ENCODE data around the gene PAN3. TPM values are rescaled to one million over a fixed set of nuclear protein-coding genes. Genes with fewer than 3 reads are reported as not detected.
A peak's percentile ranks its signal among the peaks of the same experiment; 100 is the strongest.
"Not testable (repeated sequence)": the region's sequence is repeated elsewhere in the genome, so short reads cannot be mapped to it uniquely, and the experiment has no call there.

PAN3 gene
- total and polyA plus RNA-seq, 2 donors (not counting 1 experiment from before 2014, with no cell fraction given) = 13.9 to 18.5 TPM

GRCh38 chr13:28099396-28100149 is 38.8 kb upstream of the PAN3 start:
- no peaks in the 10 kb centered on the region for H3K4me1 ChIP-seq (ENCODE audit: control insufficient read depth, extremely low read depth, insufficient read depth, low read length)
- DNase-seq (ENCODE audit: low read depth in 2 of 2) = no peak
- no peaks in the 10 kb centered on the region for H3K9me3 ChIP-seq (ENCODE audit: control insufficient read depth, insufficient read depth, low read depth, low read length)
- no peak overlapping the region for H3K27ac ChIP-seq (ENCODE audit: insufficient read depth, low read length)
- H3K9ac ChIP-seq (ENCODE audit: insufficient read depth, low read length) = no peak overlapping the region
- H3K27me3 ChIP-seq (ENCODE audit: control insufficient read depth, insufficient read depth, low read length) = peaks cover 30% of the 10 kb centered on the region
- TF ChIP-seq CTCF (conservative IDR thresholded peaks at IDR 0.05 in 1 of 2, IDR thresholded peaks at IDR 0.05 in 1 of 2; ENCODE audit: low read depth in 1 of 2, low read length in 2 of 2) (no peak), EZH2 (IDR thresholded peaks at IDR 0.05; ENCODE audit: low read length, missing control alignments) (no peak)
- H3K4me2 ChIP-seq (ENCODE audit: extremely low read depth, insufficient read depth, low read length) = peak overlapping the region; percentile 35
- peak overlapping the region in 1 of 4 experiments; percentile 36 for H3K4me3 ChIP-seq (replicated peaks in 1 of 4; ENCODE audit: control extremely low read depth in 1 of 4, insufficient read depth in 1 of 4, low read depth in 3 of 4, low read length in 4 of 4)
- no peaks in the 10 kb centered on the region for H3K79me2 ChIP-seq (ENCODE audit: control insufficient read depth, insufficient read depth, low read length)
- H3K36me3 ChIP-seq (ENCODE audit: control insufficient read depth, insufficient read depth, low read length) = no peaks in the 10 kb centered on the region
- no peak overlapping the region for H2AFZ ChIP-seq (ENCODE audit: low read length)
- no peaks in the 10 kb centered on the region for H4K20me1 ChIP-seq (ENCODE audit: control insufficient read depth, extremely low read depth, insufficient read depth, low read length)

GRCh38 chr13:28100150-28101121 is 37.9 kb upstream of the PAN3 start, which contains the start of gene FLT3:
FLT3 (minus strand) TSS chr13:28100576; CDS start chr13:28100510, 66 bp downstream.
- Histone ChIP-seq H3K9ac (ENCODE audit: insufficient read depth, low read length) (no peak within 1 kb of the TSS), H3K36me3 (ENCODE audit: control insufficient read depth, insufficient read depth, low read length) (no peaks in the 10 kb centered on the region), H3K79me2 (ENCODE audit: control insufficient read depth, insufficient read depth, low read length) (no peaks in the 10 kb centered on the region), H3K4me3 (replicated peaks in 1 of 4; ENCODE audit: control extremely low read depth in 1 of 4, insufficient read depth in 1 of 4, low read depth in 3 of 4, low read length in 4 of 4) (peak within 1 kb of the TSS in 2 of 4 experiments; percentile 10 to 36), H3K4me1 (ENCODE audit: control insufficient read depth, extremely low read depth, insufficient read depth, low read length) (no peaks in the 10 kb centered on the region), H3K9me3 (ENCODE audit: control insufficient read depth, insufficient read depth, low read depth, low read length) (no peaks in the 10 kb centered on the region), H2AFZ (ENCODE audit: low read length) (no peak within 1 kb of the TSS), H3K27ac (ENCODE audit: insufficient read depth, low read length) (no peak within 1 kb of the TSS), H3K27me3 (ENCODE audit: control insufficient read depth, insufficient read depth, low read length) (peaks cover 30% of the 10 kb centered on the region), H4K20me1 (ENCODE audit: control insufficient read depth, extremely low read depth, insufficient read depth, low read length) (no peaks in the 10 kb centered on the region), H3K4me2 (ENCODE audit: extremely low read depth, insufficient read depth, low read length) (peak within 1 kb of the TSS; percentile 51)
- peak; percentile 7 to 50 for DNase-seq (ENCODE audit: low read depth in 2 of 2)
- peak; percentile 68 for TF ChIP-seq EZH2 (IDR thresholded peaks at IDR 0.05; ENCODE audit: low read length, missing control alignments)
- no peak for TF ChIP-seq CTCF (conservative IDR thresholded peaks at IDR 0.05 in 1 of 2, IDR thresholded peaks at IDR 0.05 in 1 of 2; ENCODE audit: low read depth in 1 of 2, low read length in 2 of 2)

- not testable (repeated sequence) for H4K20me1 ChIP-seq (ENCODE audit: control insufficient read depth, extremely low read depth, insufficient read depth, low read length); H3K4me2 ChIP-seq (ENCODE audit: extremely low read depth, insufficient read depth, low read length); H3K36me3 ChIP-seq (ENCODE audit: control insufficient read depth, insufficient read depth, low read length); H3K9ac ChIP-seq (ENCODE audit: insufficient read depth, low read length); H3K9me3 ChIP-seq (ENCODE audit: control insufficient read depth, insufficient read depth, low read depth, low read length); H2AFZ ChIP-seq (ENCODE audit: low read length); H3K4me1 ChIP-seq (ENCODE audit: control insufficient read depth, extremely low read depth, insufficient read depth, low read length); H3K27ac ChIP-seq (ENCODE audit: insufficient read depth, low read length); H3K79me2 ChIP-seq (ENCODE audit: control insufficient read depth, insufficient read depth, low read length); DNase-seq (ENCODE audit: low read depth in 2 of 2); H3K4me3 ChIP-seq (replicated peaks in 1 of 4; ENCODE audit: control extremely low read depth in 1 of 4, insufficient read depth in 1 of 4, low read depth in 3 of 4, low read length in 4 of 4)
- H3K27me3 ChIP-seq (ENCODE audit: control insufficient read depth, insufficient read depth, low read length) = peaks cover 30% of the 10 kb centered on the region
Measured at GRCh38 chr13:28101886-28102285, 36.5 kb upstream of the PAN3 start.
